Measurements from ENCODE around the gene INVS.
"Not testable (repeated sequence)": the region's sequence is repeated elsewhere in the genome, so short reads cannot be mapped to it uniquely, and the experiment has no call there.

The INVS gene

GRCh38 chr9:100315561-100315960, 216.5 kb downstream of the INVS start:
- ChIA-PET POLR2A (no interaction called here), CTCF (no interaction called here)
- TF ChIP-seq CTCF (IDR thresholded peaks at IDR 0.05; ENCODE audit: control extremely low read depth, extremely low read depth, low read depth, missing control alignments): no peak
- DNase-seq (ENCODE audit: extremely low spot score): no peak

- DNase-seq (ENCODE audit: extremely low spot score): no peak
Observed at GRCh38 chr9:100317706-100318105, 218.7 kb downstream of the INVS start.

GRCh38 chr9:100322954-100323536, 224.0 kb downstream of the INVS start:
- peak; percentile 58 for TF ChIP-seq CTCF (IDR thresholded peaks at IDR 0.05; ENCODE audit: control extremely low read depth, extremely low read depth, low read depth, missing control alignments)
- peak; percentile 13 for DNase-seq (ENCODE audit: extremely low spot score)
- CTCF ChIA-PET: interaction anchor here (0.7 to 3.8 kb wide), 24 partner anchors 9 to 1163 kb away, joined by 3 to 37 read pairs (median 4); no protein-coding TSS in a partner anchor
- POLR2A ChIA-PET: no interaction called here

More at GRCh38 chr9:100317706-100318105, 218.7 kb downstream of the INVS start:
- ChIA-PET POLR2A (no interaction called here), CTCF (no interaction called here)
- no peak for TF ChIP-seq CTCF (IDR thresholded peaks at IDR 0.05; ENCODE audit: control extremely low read depth, extremely low read depth, low read depth, missing control alignments)

- ChIA-PET POLR2A (no interaction called here), CTCF (interaction anchor here (0.6 to 3.8 kb wide), 35 partner anchors 8 to 1161 kb away, joined by 3 to 37 read pairs (median 4); partner anchors contain the start of genes ALG2, NR4A3 and SEC61B)
- DNase-seq (ENCODE audit: extremely low spot score): peak; percentile 20
- TF ChIP-seq CTCF (IDR thresholded peaks at IDR 0.05; ENCODE audit: control extremely low read depth, extremely low read depth, low read depth, missing control alignments): peak; percentile 34
Observed at GRCh38 chr9:100324594-100325200, 225.7 kb downstream of the INVS start.

DNA sequence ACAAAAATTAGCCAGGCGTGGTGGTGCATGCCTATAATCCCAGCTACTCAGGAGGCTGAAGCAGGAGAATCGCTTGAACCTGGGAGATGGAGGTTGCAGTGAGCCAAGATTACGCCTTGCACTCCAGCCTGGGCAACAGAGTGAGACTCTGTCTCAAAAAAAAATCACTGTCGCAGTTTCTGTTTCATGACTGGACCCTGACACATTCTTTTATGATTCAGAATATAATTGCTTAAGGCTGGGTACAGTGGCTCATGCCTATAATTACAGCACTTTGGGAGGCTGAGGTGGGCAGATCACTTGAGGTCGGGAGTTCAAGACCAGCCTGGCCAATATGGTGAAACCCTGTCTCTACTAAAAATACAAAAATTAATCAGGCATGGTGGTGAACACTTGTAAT, 239.7 kb downstream of the INVS start:
- POLR2A ChIA-PET: interaction anchor here (1.1 kb wide), 1 partner anchor 9 kb away, joined by 4 read pairs; no protein-coding TSS in a partner anchor
- DNase-seq (ENCODE audit: extremely low spot score): not testable (repeated sequence)
- CTCF ChIA-PET: interaction anchor here (1.1 to 5.9 kb wide), 5 partner anchors 8 to 17 kb away, joined by 4 to 32 read pairs (median 8); no protein-coding TSS in a partner anchor

DNA sequence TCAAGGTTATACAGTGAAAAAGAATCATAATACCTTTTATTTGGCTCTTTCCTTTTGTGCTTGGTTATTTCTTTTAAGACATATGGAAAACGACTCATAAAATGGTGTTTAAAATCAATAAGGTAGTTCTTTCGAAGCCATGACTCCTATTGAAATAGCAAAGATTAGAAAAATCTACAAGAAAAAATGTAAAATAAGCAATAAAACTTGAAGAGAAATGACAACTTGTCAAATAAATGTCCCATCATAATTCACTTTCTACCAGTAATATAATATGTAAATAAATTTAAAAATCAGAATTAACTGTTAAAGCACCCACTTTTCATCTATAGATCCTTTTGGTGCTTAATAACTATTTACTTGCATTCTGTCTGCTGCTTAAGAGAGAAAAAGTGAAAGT, 241.2 kb downstream of the INVS start:
- no peak for DNase-seq (ENCODE audit: extremely low spot score)
- TF ChIP-seq CTCF (IDR thresholded peaks at IDR 0.05; ENCODE audit: control extremely low read depth, extremely low read depth, low read depth, missing control alignments): no peak
- POLR2A ChIA-PET: no interaction called here
- CTCF ChIA-PET: interaction anchor here (2.7 to 5.9 kb wide), 2 partner anchors 11 to 15 kb away, joined by 16 to 32 read pairs; partner anchors contain the start of gene TEX10

DNA sequence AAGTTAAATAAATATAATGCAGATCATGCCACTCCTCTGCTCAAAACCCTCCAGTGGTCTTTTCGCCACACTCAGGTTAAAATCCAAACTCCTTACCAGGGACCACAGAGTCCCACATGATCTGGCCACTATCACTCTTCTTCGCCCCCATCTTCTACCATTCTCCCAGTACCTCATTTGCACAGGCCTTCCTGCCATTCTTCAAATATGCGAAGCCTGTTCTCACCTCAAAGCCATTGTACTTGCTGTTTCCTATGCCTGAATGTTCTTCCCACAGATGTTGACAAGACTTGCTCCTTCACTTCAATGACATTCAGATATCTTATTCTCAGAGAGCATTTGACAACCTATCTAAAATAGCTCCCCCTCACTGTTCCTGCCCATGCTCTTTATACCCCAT, 242.8 kb downstream of the INVS start:
- POLR2A ChIA-PET: interaction anchor here (1.0 kb wide), 1 partner anchor 11 kb away, joined by 3 read pairs; the partner anchor contains the start of gene TEX10
- DNase-seq (ENCODE audit: extremely low spot score): no peak
- CTCF ChIA-PET: interaction anchor here (2.7 to 6.3 kb wide), 2 partner anchors 9 to 17 kb away, joined by 16 to 37 read pairs; partner anchors contain the start of gene TEX10
- TF ChIP-seq CTCF (IDR thresholded peaks at IDR 0.05; ENCODE audit: control extremely low read depth, extremely low read depth, low read depth, missing control alignments): no peak
